ENCODE data around the gene PCDH9.
A peak's percentile ranks its signal among the peaks of the same experiment; 100 is the strongest.

The PCDH9 gene

GRCh38 chr13:67229481-67230403 lies at the start of gene PCDH9:
TSS of gene PCDH9 (minus strand) at chr13:67230336. CDS start at chr13:67228440, 1,896 bp downstream.
- H3K27me3 ChIP-seq (ENCODE audit: insufficient read depth, low read length) = no peaks in the 10 kb centered on the region
- H3K36me3 ChIP-seq (ENCODE audit: insufficient read depth, low read length) = no peaks in the 10 kb centered on the region
- no peak within 1 kb of the TSS for H3K4me3 ChIP-seq (ENCODE audit: low read depth, low read length, poor library complexity, severe bottlenecking)
- H3K9me3 ChIP-seq (ENCODE audit: low read length) = peaks cover 39% of the 10 kb centered on the region
- H4K20me1 ChIP-seq (ENCODE audit: insufficient read depth, low read length) = no peaks in the 10 kb centered on the region
- no peak within 1 kb of the TSS for H3K9ac ChIP-seq (ENCODE audit: low read length)
- H2AFZ ChIP-seq (ENCODE audit: low read length) = 0 out of 2 replicates have a peak within 1 kb of the TSS, but pooled peaks have one; percentile 8
- H3K27ac ChIP-seq (ENCODE audit: low read depth, low read length, poor library complexity, severe bottlenecking) = no peak within 1 kb of the TSS
- H3K9me2 ChIP-seq (ENCODE audit: low read depth, low read length) = no peaks in the 10 kb centered on the region
- peaks cover 11% of the 10 kb centered on the region for H3K4me1 ChIP-seq (ENCODE audit: insufficient read depth, low read length, severe bottlenecking)
- no peaks in the 10 kb centered on the region for H3K79me2 ChIP-seq (ENCODE audit: insufficient read depth, low read length)
- no peak within 1 kb of the TSS for H3K4me2 ChIP-seq (ENCODE audit: low read length)
- no peaks in the 10 kb centered on the region for H3F3A ChIP-seq (ENCODE audit: insufficient read depth, low read length)
- TF ChIP-seq EZH2 (IDR thresholded peaks at IDR 0.05; ENCODE audit: borderline replicate concordance, low read length) (no peak), CTCF (IDR thresholded peaks at IDR 0.05; ENCODE audit: low read length) (no peak)

- Histone ChIP-seq H3F3A (ENCODE audit: insufficient read depth, low read length) (no peaks in the 10 kb centered on the region), H2AFZ (ENCODE audit: low read length) (no peak overlapping the region), H3K9me3 (ENCODE audit: low read length) (no peaks in the 10 kb centered on the region), H3K4me1 (ENCODE audit: insufficient read depth, low read length, severe bottlenecking) (peaks cover 5% of the 10 kb centered on the region), H3K27ac (ENCODE audit: low read depth, low read length, poor library complexity, severe bottlenecking) (no peak overlapping the region), H3K4me2 (ENCODE audit: low read length) (no peak overlapping the region), H3K4me3 (ENCODE audit: low read depth, low read length, poor library complexity, severe bottlenecking) (no peak overlapping the region), H3K9ac (ENCODE audit: low read length) (no peak overlapping the region), H3K9me2 (ENCODE audit: low read depth, low read length) (no peaks in the 10 kb centered on the region), H4K20me1 (ENCODE audit: insufficient read depth, low read length) (no peaks in the 10 kb centered on the region), H3K36me3 (ENCODE audit: insufficient read depth, low read length) (no peaks in the 10 kb centered on the region), H3K27me3 (ENCODE audit: insufficient read depth, low read length) (no peaks in the 10 kb centered on the region), H3K79me2 (ENCODE audit: insufficient read depth, low read length) (no peaks in the 10 kb centered on the region)
- TF ChIP-seq CTCF (IDR thresholded peaks at IDR 0.05; ENCODE audit: low read length) = no peak
- no peak for TF ChIP-seq EZH2 (IDR thresholded peaks at IDR 0.05; ENCODE audit: borderline replicate concordance, low read length)
Observed at GRCh38 chr13:67278235-67278634, 48.1 kb upstream of the PCDH9 start.

GRCh38 chr13:67277581-67277980 lies 47.4 kb upstream of the PCDH9 start:
- no peaks in the 10 kb centered on the region for H3K27me3 ChIP-seq (ENCODE audit: insufficient read depth, low read length)
- H3K36me3 ChIP-seq (ENCODE audit: insufficient read depth, low read length) = no peaks in the 10 kb centered on the region
- H3K9ac ChIP-seq (ENCODE audit: low read length) = no peak overlapping the region
- H3K27ac ChIP-seq (ENCODE audit: low read depth, low read length, poor library complexity, severe bottlenecking) = no peak overlapping the region
- no peak overlapping the region for H3K4me2 ChIP-seq (ENCODE audit: low read length)
- H3F3A ChIP-seq (ENCODE audit: insufficient read depth, low read length) = no peaks in the 10 kb centered on the region
- H3K9me3 ChIP-seq (ENCODE audit: low read length) = no peaks in the 10 kb centered on the region
- H3K9me2 ChIP-seq (ENCODE audit: low read depth, low read length) = no peaks in the 10 kb centered on the region
- no peak overlapping the region for H2AFZ ChIP-seq (ENCODE audit: low read length)
- H3K4me1 ChIP-seq (ENCODE audit: insufficient read depth, low read length, severe bottlenecking) = peaks cover 5% of the 10 kb centered on the region
- no peak overlapping the region for H3K4me3 ChIP-seq (ENCODE audit: low read depth, low read length, poor library complexity, severe bottlenecking)
- TF ChIP-seq EZH2 (IDR thresholded peaks at IDR 0.05; ENCODE audit: borderline replicate concordance, low read length) (no peak), CTCF (IDR thresholded peaks at IDR 0.05; ENCODE audit: low read length) (no peak)
- H4K20me1 ChIP-seq (ENCODE audit: insufficient read depth, low read length) = no peaks in the 10 kb centered on the region
- H3K79me2 ChIP-seq (ENCODE audit: insufficient read depth, low read length) = no peaks in the 10 kb centered on the region

Data from OCI-LY1 (cell line).